CD14-positive monocyte (primary cell): ENCODE results near the gene ZIC2. TPM values are rescaled to one million over a fixed set of nuclear protein-coding genes. Genes with fewer than 3 reads are reported as not detected.

Experiments
- DNase-seq, 3 donors: peaks; one replicate each; pipeline ENCODE4 v3.0.0-alpha.2; 2011 to 2022
- H2AFZ ChIP-seq: 2 replicates; pipeline ENCODE4 v1.6.0; 2012; ENCODE audit warnings: mild to moderate bottlenecking, low read depth, low read length, inconsistent platforms; ENCODE audit not compliant: insufficient read depth, poor library complexity, severe bottlenecking
- H3K27ac ChIP-seq, 2 donors: 1 replicate in 1 of 2; 2 replicates in 1 of 2; pipeline ENCODE4 v1.5.1; 2012 to 2013; ENCODE audit warnings: low read length in 2 of 2, control low read depth in 1 of 2, inconsistent platforms in 1 of 2, low read depth in 1 of 2, mild to moderate bottlenecking in 1 of 2
- H3K27me3 ChIP-seq, 2 donors: one replicate each; pipeline versions ENCODE4 v1.6.0 to v1.6.1; 2011 to 2013; ENCODE audit warnings: low read length in 2 of 2; ENCODE audit not compliant: control insufficient read depth in 2 of 2, insufficient read depth in 2 of 2
- H3K36me3 ChIP-seq, 2 donors: replicated peaks in 1 of 2; 1 replicate in 1 of 2; 2 replicates in 1 of 2; pipeline versions ENCODE4 v1.5.1 to v1.6.1; 2012 to 2013; ENCODE audit warnings: low read length in 2 of 2, control low read depth in 1 of 2, inconsistent platforms in 1 of 2, mild to moderate bottlenecking in 1 of 2; ENCODE audit not compliant: insufficient read depth in 2 of 2, control insufficient read depth in 1 of 2
- H3K4me1 ChIP-seq, 2 donors: 1 replicate in 1 of 2; 2 replicates in 1 of 2; pipeline versions ENCODE4 v1.5.1 to v1.6.1; 2012 to 2013; ENCODE audit warnings: low read length in 2 of 2, control low read depth in 1 of 2, inconsistent platforms in 1 of 2, mild to moderate bottlenecking in 1 of 2, moderate library complexity in 1 of 2; ENCODE audit not compliant: insufficient read depth in 2 of 2, control insufficient read depth in 1 of 2
- H3K4me2 ChIP-seq: replicated peaks from 2 replicates; pipeline ENCODE3; 2012; ENCODE audit warnings: low read length, moderate library complexity, mild to moderate bottlenecking; ENCODE audit not compliant: poor library complexity, severe bottlenecking; ENCODE audit errors: extremely low read depth
- H3K4me3 ChIP-seq, 3 experiments: fragments of 200-600 bp in 1 of 3; sonication (generic) in 1 of 3; replicated peaks in 1 of 3; 1 replicate in 2 of 3; 2 replicates in 1 of 3; pipeline ENCODE4 v1.5.1; 2011 to 2013; ENCODE audit warnings: low read length in 3 of 3, mild to moderate bottlenecking in 3 of 3, control low read depth in 2 of 3, low read depth in 2 of 3, inconsistent platforms in 1 of 3, moderate library complexity in 1 of 3
- H3K79me2 ChIP-seq: 2 replicates; pipeline ENCODE4 v1.6.0; 2012; ENCODE audit warnings: mild to moderate bottlenecking, control low read depth, inconsistent platforms, low read length, moderate library complexity; ENCODE audit not compliant: insufficient read depth
- H3K9ac ChIP-seq: 2 replicates; pipeline ENCODE4 v1.6.0; 2017; ENCODE audit warnings: low read length, mild to moderate bottlenecking; ENCODE audit not compliant: insufficient read depth, poor library complexity, severe bottlenecking
- H3K9me3 ChIP-seq, 2 donors: replicated peaks in 1 of 2; 1 replicate in 1 of 2; 2 replicates in 1 of 2; pipeline versions ENCODE4 v1.5.1 to v1.6.1; 2012 to 2013; ENCODE audit warnings: low read length in 2 of 2, control low read depth in 1 of 2; ENCODE audit not compliant: control insufficient read depth in 1 of 2, insufficient read depth in 1 of 2
- H4K20me1 ChIP-seq: 2 replicates; pipeline ENCODE4 v1.6.0; 2012; ENCODE audit warnings: mild to moderate bottlenecking, low read length, control low read depth, moderate library complexity; ENCODE audit not compliant: insufficient read depth
- H3K27ac Mint-ChIP-seq, 7 donors: one replicate each; pipeline ENCODE4 v1.8.0; 2020; ENCODE audit warnings: mild to moderate bottlenecking in 7 of 7, mixed read lengths in 7 of 7, moderate library complexity in 6 of 7, inconsistent platforms in 2 of 7
- H3K27me3 Mint-ChIP-seq, 3 donors: one replicate each; pipeline ENCODE4 v1.8.0; 2021 to 2022; ENCODE audit warnings: low read depth in 3 of 3, mild to moderate bottlenecking in 3 of 3, mixed read lengths in 3 of 3, moderate library complexity in 3 of 3, inconsistent platforms in 1 of 3
- H3K36me3 Mint-ChIP-seq, 2 donors: one replicate each; pipeline ENCODE4 v1.8.0; 2020; ENCODE audit warnings: mixed read lengths in 2 of 2, inconsistent platforms in 1 of 2, mild to moderate bottlenecking in 1 of 2
- H3K4me1 Mint-ChIP-seq: one replicate; pipeline ENCODE4 v1.8.0; 2020; ENCODE audit warnings: mild to moderate bottlenecking, mixed read lengths
- H3K4me3 Mint-ChIP-seq, 2 donors: one replicate each; pipeline ENCODE4 v1.8.0; 2020; ENCODE audit warnings: mild to moderate bottlenecking in 2 of 2, mixed read lengths in 2 of 2, moderate library complexity in 1 of 2
- H3K9me3 Mint-ChIP-seq, 7 donors: one replicate each; pipeline ENCODE4 v1.8.0; 2020 to 2022; ENCODE audit warnings: mixed read lengths in 7 of 7, mild to moderate bottlenecking in 6 of 7, moderate library complexity in 6 of 7, inconsistent platforms in 2 of 7
- WGBS: methylation state at CpG from one replicate; pipeline ENCODE4 v1.1.5; 2013; ENCODE audit warnings: missing lambda C conversion rate; ENCODE audit not compliant: insufficient coverage; 5-methylcytosine and 5-hydroxymethylcytosine counted together
- intact Hi-C, 2 donors: fragments of 100-400 bp; cut with micrococcal nuclease; formaldehyde crosslinking; loops; one replicate each; pipeline versions ENCODE4 v1.15.0 to v1.15.1; 2023
- polyA plus RNA-seq, 3 donors: library from polyadenylated mRNA; depleted of rRNA in 1 of 3; unstranded in 2 of 3; stranded (reverse) in 1 of 3; fragments of 300-500 nt in 2 of 3; fragments of >200 nt in 1 of 3; fragmentation: Illumina TruSeq in 2 of 3; gene quantifications; 1 replicate in 2 of 3; 2 replicates in 1 of 3; pipeline ENCODE4 v1.2.3, GENCODE V29; 2012 to 2021
- TF ChIP-seq, protein P1 (sequence below): fragments of 200-600 bp; IDR thresholded peaks from one replicate; pipeline ENCODE4 v1.8.0; 2022; ENCODE audit warnings: antibody characterized with exemption, mild to moderate bottlenecking

Gene ZIC2
- polyA plus RNA-seq, 3 donors: not detected

DNA sequence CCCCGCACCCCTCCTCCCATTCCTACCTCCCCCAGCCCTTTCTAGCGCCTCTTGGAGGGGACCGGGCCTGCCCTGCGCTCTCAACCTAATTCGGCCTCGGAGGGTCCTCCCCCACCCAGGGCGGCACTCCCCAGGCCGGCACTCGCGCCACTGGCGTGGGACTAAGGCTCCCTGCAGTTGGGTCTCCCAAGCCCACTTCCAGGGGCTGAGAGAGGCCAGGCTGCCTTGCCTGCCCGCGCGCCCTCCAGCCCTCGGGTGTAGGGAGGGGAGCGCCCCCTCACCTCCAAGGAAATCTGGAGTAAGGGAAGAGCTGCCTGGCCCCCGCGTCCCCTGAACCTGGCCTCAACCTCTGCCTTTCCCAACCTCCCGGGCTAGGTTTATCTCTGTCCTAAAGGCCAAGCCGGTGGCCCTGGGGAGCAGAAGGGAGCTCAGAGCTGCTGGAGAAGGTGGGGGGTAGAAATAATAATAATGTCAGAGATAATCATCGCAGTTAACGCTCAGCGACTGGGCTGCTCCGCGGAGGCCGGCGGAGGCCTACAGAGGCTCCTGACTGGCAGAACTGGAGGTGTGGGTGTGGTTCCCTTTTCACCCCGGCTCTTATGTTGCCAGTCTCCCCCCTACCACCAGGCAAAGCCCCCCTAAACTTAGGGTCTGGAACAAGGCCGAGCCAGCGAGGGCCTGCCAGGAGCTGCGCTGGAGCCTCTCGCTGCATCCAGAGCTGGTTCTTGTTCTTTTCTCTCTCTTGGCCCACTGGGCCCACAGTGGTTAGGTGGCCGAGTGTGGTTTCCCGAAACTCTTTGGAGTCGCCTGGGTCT lies 9.6 kb downstream of the ZIC2 start:
- Histone ChIP-seq H3K4me3 (no peak overlapping the region), H3K4me2 (no peak overlapping the region), H3K79me2 (no peaks in the 10 kb centered on the region), H3K36me3 (no peaks in the 10 kb centered on the region), H3K4me1 (peaks cover 0 to 10% of the 10 kb centered on the region in 2 donors), H3K27me3 (peaks cover 95 to 100% of the 10 kb centered on the region in 2 donors), H3K27ac (no peak overlapping the region), H3K9ac (no peak overlapping the region), H4K20me1 (no peaks in the 10 kb centered on the region), H2AFZ (no peak overlapping the region), H3K9me3 (peaks cover 3 to 65% of the 10 kb centered on the region in 2 donors)
- peaks cover 0 to 57% (median 27%) of the 10 kb centered on the region in 7 donors for H3K9me3 Mint-ChIP-seq
- H3K36me3 Mint-ChIP-seq: peaks cover 0 to 7% of the 10 kb centered on the region in 2 donors
- TF ChIP-seq, protein P1, sequence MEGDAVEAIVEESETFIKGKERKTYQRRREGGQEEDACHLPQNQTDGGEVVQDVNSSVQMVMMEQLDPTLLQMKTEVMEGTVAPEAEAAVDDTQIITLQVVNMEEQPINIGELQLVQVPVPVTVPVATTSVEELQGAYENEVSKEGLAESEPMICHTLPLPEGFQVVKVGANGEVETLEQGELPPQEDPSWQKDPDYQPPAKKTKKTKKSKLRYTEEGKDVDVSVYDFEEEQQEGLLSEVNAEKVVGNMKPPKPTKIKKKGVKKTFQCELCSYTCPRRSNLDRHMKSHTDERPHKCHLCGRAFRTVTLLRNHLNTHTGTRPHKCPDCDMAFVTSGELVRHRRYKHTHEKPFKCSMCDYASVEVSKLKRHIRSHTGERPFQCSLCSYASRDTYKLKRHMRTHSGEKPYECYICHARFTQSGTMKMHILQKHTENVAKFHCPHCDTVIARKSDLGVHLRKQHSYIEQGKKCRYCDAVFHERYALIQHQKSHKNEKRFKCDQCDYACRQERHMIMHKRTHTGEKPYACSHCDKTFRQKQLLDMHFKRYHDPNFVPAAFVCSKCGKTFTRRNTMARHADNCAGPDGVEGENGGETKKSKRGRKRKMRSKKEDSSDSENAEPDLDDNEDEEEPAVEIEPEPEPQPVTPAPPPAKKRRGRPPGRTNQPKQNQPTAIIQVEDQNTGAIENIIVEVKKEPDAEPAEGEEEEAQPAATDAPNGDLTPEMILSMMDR: no peak
- H3K27me3 Mint-ChIP-seq: peaks cover 97 to 100% (median 98%) of the 10 kb centered on the region in 3 donors
- no peak overlapping the region for H3K27ac Mint-ChIP-seq
- intact Hi-C loops: no loop called here
- H3K4me1 Mint-ChIP-seq: peaks cover 30% of the 10 kb centered on the region
- DNase-seq: no peak
- peak overlapping the region in 1 of 2 donors; percentile 85 for H3K4me3 Mint-ChIP-seq
- WGBS: 7% methylated on average over 13 of the region's 35 CpGs

DNA sequence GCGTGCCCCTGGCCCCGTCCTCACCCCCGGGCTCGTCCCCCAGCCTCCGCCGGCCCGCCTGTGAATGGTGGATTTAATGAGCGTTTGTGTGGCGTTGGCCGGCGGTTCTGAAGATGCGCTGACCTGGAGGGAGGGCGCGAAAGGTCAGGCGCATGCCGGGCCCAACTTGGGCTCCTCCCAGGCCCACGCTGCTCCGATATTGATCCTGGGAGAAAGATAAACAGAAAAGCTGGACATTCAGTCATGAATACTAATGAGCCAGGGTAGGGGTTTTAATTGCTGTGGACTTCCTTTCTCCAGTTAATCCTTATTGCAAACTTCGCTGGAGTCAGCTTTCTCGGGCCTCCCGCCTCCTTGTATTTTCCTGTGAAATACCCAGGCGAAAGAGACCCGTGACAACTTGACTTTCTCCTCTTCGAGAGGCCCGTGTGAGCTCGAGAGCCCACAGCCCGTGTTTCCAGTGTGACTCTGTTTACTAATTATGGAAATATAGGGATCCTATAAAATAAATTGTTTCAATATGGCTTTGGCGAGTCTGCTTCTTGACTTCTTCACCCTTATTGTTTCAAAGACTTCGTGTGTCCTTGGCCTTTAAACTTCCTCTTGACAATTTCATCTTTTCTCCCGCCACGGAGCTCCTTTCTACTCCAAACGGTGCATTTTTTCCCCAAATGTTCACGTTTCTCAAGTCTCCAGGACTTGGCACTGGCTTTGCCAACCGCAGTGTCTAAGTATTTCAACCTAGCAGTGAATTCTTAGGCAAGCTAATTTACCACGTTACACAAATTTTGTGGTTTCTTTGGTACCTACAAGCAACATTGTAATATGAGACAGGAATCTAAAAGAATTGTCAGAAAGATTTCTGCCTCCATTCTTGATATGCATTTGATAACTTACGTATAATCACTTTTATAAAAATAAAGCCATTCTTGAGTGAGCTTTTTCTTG lies 10.5 kb downstream of the ZIC2 start:
- TF ChIP-seq, protein P1: no peak
- Mint-ChIP-seq H3K9me3 (peaks cover 0 to 56% (median 21%) of the 10 kb centered on the region in 7 donors), H3K4me1 (peaks cover 33% of the 10 kb centered on the region), H3K36me3 (peaks cover 3 to 7% of the 10 kb centered on the region in 2 donors), H3K27ac (no peak overlapping the region), H3K4me3 (peak overlapping the region in 1 of 2 donors; percentile 76), H3K27me3 (peaks cover 98 to 100% (median 98%) of the 10 kb centered on the region in 3 donors)
- peaks cover 0 to 10% of the 10 kb centered on the region in 2 donors for H3K4me1 ChIP-seq
- H3K9me3 ChIP-seq: peaks cover 3 to 65% of the 10 kb centered on the region in 2 donors
- no peak overlapping the region for H3K9ac ChIP-seq
- H3K4me2 ChIP-seq: no peak overlapping the region
- peaks cover 95 to 100% of the 10 kb centered on the region in 2 donors for H3K27me3 ChIP-seq
- intact Hi-C loops: no loop called here
- no peak for DNase-seq
- H4K20me1 ChIP-seq: no peaks in the 10 kb centered on the region
- no peaks in the 10 kb centered on the region for H3K79me2 ChIP-seq
- WGBS: 12% methylated on average over 30 of the region's 36 CpGs
- no peak overlapping the region for H3K4me3 ChIP-seq
- H3K36me3 ChIP-seq: no peaks in the 10 kb centered on the region
- no peak overlapping the region for H3K27ac ChIP-seq
- no peak overlapping the region for H2AFZ ChIP-seq
